Mammary epithelial cell (primary cell): ENCODE data around the gene PACS1.

ENCODE experiments used
- EZH2 ChIP-seq: IDR thresholded peaks from 2 replicates; pipeline ENCODE4 v1.6.1; 2012; ENCODE audit warnings: low read length, inconsistent platforms, borderline replicate concordance
- TF ChIP-seq, protein P1 (sequence below), 2 donors: IDR thresholded peaks in 1 of 2; conservative IDR thresholded peaks in 1 of 2; 2 replicates each; pipeline ENCODE4 v1.5.1; 2011 to 2012; ENCODE audit warnings: inconsistent platforms in 2 of 2, low read length in 2 of 2, mild to moderate bottlenecking in 2 of 2, control low read depth in 1 of 2, low read depth in 1 of 2; ENCODE audit not compliant: insufficient read depth in 1 of 2; ENCODE audit errors: extremely low read depth in 1 of 2

DNA sequence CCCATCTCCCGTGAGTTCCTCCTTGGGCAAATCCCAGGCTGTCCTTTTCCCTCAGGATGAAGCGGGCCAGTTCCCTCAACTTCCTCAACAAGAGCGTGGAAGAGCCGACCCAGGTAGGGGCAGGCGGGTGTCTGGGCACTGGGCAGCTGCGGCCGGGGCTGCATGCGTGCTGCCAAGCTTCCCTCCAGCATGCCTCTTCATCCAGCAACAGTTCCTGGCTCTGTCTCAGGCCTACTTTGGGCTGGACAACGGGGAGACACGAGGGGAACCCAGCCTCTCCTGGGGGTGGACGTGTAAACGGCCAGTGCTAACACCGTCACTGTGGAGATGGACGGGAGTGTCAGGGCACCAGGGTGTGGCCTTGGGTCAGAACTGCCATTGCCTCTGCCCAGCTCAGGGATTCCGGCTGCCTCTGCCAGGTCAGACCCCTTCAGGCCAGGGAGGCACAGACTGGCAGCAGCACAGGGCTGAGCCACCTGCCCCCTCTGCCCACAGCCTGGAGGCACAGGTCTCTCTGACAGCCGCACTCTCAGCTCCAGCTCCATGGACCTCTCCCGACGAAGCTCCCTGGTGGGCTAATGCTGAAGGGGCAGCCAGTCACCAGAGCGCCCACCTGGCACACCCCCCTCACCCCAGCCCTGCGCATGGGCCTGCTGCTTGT, 196.4 kb downstream of the PACS1 start:
- TF ChIP-seq, protein P1, sequence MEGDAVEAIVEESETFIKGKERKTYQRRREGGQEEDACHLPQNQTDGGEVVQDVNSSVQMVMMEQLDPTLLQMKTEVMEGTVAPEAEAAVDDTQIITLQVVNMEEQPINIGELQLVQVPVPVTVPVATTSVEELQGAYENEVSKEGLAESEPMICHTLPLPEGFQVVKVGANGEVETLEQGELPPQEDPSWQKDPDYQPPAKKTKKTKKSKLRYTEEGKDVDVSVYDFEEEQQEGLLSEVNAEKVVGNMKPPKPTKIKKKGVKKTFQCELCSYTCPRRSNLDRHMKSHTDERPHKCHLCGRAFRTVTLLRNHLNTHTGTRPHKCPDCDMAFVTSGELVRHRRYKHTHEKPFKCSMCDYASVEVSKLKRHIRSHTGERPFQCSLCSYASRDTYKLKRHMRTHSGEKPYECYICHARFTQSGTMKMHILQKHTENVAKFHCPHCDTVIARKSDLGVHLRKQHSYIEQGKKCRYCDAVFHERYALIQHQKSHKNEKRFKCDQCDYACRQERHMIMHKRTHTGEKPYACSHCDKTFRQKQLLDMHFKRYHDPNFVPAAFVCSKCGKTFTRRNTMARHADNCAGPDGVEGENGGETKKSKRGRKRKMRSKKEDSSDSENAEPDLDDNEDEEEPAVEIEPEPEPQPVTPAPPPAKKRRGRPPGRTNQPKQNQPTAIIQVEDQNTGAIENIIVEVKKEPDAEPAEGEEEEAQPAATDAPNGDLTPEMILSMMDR (conservative IDR thresholded peaks at IDR 0.05 in 1 of 2, IDR thresholded peaks at IDR 0.05 in 1 of 2; ENCODE audit: extremely low read depth in 1 of 2, insufficient read depth in 1 of 2, low read depth in 1 of 2, low read length in 2 of 2), result no peak
- TF ChIP-seq EZH2, result no peak
